ENCODE results near the gene TPRG1. TPM values are rescaled to one million over a fixed set of nuclear protein-coding genes. Genes with fewer than 3 reads are reported as not detected.

The TPRG1 gene
- total RNA-seq, 1 experiment from 2014 or later = 0.55 TPM

- Mint-ChIP-seq H3K9me3 (no peaks in the 10 kb centered on the region), H3K27me3 (ENCODE audit: low read depth) (no peaks in the 10 kb centered on the region; the same call in none of the 2 replicates), H3K4me3 (no peak overlapping the region), H3K27ac (no peak overlapping the region), H3K36me3 (no peaks in the 10 kb centered on the region), H3K4me1 (peaks cover 8% of the 10 kb centered on the region)
- DNase-seq (ENCODE audit: low spot score) (peak; percentile 59), ATAC-seq (peak; percentile 89)
- no peak for TF ChIP-seq ERG (CRISPR knock-in tag; IDR thresholded peaks at IDR 0.05)
- TF ChIP-seq, protein P1, sequence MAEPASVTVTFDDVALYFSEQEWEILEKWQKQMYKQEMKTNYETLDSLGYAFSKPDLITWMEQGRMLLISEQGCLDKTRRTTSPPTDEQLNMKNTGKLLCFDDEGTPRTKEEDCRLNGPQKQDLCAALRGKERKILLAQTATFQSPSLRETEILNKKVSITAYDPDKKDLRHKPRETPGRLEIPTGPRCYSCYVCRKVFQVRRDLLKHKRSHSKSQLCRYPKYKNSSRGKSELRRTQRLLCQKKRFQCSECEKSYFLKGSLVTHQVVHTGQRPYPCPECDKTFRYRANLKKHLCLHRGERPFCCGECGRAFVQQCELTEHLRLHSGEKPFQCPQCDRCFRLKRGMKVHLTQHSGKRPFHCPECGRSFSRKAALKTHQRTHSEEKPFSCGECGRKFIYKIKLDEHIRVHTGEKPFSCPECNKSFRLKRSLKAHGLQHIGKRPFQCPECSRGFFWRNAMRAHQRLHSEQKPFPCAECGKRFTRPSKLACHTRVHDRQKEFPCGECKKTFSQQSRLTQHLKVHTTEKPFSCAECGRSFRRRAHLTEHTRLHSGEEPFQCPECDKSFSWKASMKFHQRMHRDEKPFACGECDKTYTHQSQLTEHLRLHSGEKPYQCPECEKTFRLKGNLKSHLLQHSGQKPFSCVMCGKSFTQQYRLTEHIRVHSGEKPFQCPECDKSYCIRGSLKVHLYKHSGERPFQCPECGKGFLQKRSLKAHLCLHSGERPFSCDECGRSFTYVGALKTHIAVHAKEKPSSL (CRISPR knock-in tag; conservative IDR thresholded peaks at IDR 0.05) = no peak
- TF ChIP-seq TEAD4 (CRISPR knock-in tag; IDR thresholded peaks at IDR 0.05) = no peak
- no peak for TF ChIP-seq ZNF396 (CRISPR knock-in tag; IDR thresholded peaks at IDR 0.05; ENCODE audit: borderline replicate concordance)
- TF ChIP-seq CTCF (IDR thresholded peaks at IDR 0.05) = peak; percentile 55; the same call in 1 of the 2 replicates
- no peak for TF ChIP-seq ZNF532 (CRISPR knock-in tag; IDR thresholded peaks at IDR 0.05; ENCODE audit: borderline replicate concordance)
- ChIA-PET POLR2A (no interaction called here), CTCF (interaction anchor here (1.0 to 1.6 kb wide), 10 partner anchors 16 to 1494 kb away, joined by 3 to 9 read pairs (median 4); no protein-coding TSS in a partner anchor)
Observed at GRCh38 chr3:189233225-189233858, 61.6 kb downstream of the TPRG1 start.

GRCh38 chr3:189235214-189235613, 63.4 kb downstream of the TPRG1 start:
- Mint-ChIP-seq H3K4me3 (no peak overlapping the region), H3K27me3 (ENCODE audit: low read depth) (no peaks in the 10 kb centered on the region; the same call in none of the 2 replicates), H3K4me1 (no peaks in the 10 kb centered on the region), H3K36me3 (no peaks in the 10 kb centered on the region), H3K9me3 (0 out of 2 replicates have a peak, but pooled peaks cover 3% of the 10 kb centered on the region), H3K27ac (no peak overlapping the region)
- no peak for ATAC-seq
- ChIA-PET POLR2A (interaction anchor here (0.7 kb wide), 1 partner anchor 1400 kb away, joined by 10 read pairs; no protein-coding TSS in a partner anchor), CTCF (interaction anchor here (0.7 kb wide), 1 partner anchor 113 kb away, joined by 4 read pairs; no protein-coding TSS in a partner anchor)
- DNase-seq (ENCODE audit: low spot score) = no peak
- TF ChIP-seq, protein P2, sequence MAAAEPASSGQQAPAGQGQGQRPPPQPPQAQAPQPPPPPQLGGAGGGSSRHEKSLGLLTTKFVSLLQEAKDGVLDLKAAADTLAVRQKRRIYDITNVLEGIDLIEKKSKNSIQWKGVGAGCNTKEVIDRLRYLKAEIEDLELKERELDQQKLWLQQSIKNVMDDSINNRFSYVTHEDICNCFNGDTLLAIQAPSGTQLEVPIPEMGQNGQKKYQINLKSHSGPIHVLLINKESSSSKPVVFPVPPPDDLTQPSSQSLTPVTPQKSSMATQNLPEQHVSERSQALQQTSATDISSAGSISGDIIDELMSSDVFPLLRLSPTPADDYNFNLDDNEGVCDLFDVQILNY (CRISPR knock-in tag; IDR thresholded peaks at IDR 0.05) = no peak
- TF ChIP-seq ZNF671 (CRISPR knock-in tag; IDR thresholded peaks at IDR 0.05) (no peak), PRRX2 (CRISPR knock-in tag; IDR thresholded peaks at IDR 0.05) (no peak), NR3C1 (CRISPR knock-in tag; conservative IDR thresholded peaks at IDR 0.05; ENCODE audit: low read depth) (no peak), ZNF416 (CRISPR knock-in tag; IDR thresholded peaks at IDR 0.05) (no peak), RELA (CRISPR knock-in tag; IDR thresholded peaks at IDR 0.05; ENCODE audit: borderline replicate concordance) (no peak), TCF7 (CRISPR knock-in tag; IDR thresholded peaks at IDR 0.05; ENCODE audit: low read depth) (no peak), NFE2L1 (CRISPR knock-in tag; IDR thresholded peaks at IDR 0.05) (no peak), SMAD4 (CRISPR knock-in tag; IDR thresholded peaks at IDR 0.05) (no peak), TEAD1 (CRISPR knock-in tag; IDR thresholded peaks at IDR 0.05) (no peak), CBFB (CRISPR knock-in tag; IDR thresholded peaks at IDR 0.05; ENCODE audit: low read depth) (no peak)
- TF ChIP-seq, protein P3, sequence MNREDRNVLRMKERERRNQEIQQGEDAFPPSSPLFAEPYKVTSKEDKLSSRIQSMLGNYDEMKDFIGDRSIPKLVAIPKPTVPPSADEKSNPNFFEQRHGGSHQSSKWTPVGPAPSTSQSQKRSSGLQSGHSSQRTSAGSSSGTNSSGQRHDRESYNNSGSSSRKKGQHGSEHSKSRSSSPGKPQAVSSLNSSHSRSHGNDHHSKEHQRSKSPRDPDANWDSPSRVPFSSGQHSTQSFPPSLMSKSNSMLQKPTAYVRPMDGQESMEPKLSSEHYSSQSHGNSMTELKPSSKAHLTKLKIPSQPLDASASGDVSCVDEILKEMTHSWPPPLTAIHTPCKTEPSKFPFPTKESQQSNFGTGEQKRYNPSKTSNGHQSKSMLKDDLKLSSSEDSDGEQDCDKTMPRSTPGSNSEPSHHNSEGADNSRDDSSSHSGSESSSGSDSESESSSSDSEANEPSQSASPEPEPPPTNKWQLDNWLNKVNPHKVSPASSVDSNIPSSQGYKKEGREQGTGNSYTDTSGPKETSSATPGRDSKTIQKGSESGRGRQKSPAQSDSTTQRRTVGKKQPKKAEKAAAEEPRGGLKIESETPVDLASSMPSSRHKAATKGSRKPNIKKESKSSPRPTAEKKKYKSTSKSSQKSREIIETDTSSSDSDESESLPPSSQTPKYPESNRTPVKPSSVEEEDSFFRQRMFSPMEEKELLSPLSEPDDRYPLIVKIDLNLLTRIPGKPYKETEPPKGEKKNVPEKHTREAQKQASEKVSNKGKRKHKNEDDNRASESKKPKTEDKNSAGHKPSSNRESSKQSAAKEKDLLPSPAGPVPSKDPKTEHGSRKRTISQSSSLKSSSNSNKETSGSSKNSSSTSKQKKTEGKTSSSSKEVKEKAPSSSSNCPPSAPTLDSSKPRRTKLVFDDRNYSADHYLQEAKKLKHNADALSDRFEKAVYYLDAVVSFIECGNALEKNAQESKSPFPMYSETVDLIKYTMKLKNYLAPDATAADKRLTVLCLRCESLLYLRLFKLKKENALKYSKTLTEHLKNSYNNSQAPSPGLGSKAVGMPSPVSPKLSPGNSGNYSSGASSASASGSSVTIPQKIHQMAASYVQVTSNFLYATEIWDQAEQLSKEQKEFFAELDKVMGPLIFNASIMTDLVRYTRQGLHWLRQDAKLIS (CRISPR knock-in tag; IDR thresholded peaks at IDR 0.05; ENCODE audit: borderline replicate concordance) = no peak
